ENCODE data around the gene FAM110A. TPM values are rescaled to one million over a fixed set of nuclear protein-coding genes. Genes with fewer than 3 reads are reported as not detected.

The FAM110A gene
- total and polyA plus RNA-seq, 2 of the 8 experiments (the other 6 are each of a cell fraction or from before 2014, with no cell fraction given) = 10.1 to 10.9 TPM

DNA sequence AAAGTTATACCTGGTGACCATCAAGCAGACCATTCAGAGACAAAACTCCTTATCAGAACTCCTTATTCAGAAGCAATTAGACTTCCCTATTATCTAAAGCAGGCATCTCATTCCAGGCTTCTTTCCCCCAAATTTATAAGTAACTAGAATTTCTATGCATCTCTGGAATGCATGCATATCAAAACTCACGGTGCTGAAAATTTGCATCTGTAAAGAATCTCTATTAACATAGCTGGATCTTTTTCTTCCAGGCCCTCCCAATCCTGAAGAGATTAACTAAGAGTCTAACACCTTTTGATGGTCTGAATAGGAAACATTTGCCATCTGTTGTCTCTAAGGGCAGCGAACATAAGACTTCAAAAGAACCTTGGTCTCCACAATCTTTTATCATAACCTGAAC, 42.5 kb upstream of the FAM110A start (continued):
- TF ChIP-seq, protein P1, sequence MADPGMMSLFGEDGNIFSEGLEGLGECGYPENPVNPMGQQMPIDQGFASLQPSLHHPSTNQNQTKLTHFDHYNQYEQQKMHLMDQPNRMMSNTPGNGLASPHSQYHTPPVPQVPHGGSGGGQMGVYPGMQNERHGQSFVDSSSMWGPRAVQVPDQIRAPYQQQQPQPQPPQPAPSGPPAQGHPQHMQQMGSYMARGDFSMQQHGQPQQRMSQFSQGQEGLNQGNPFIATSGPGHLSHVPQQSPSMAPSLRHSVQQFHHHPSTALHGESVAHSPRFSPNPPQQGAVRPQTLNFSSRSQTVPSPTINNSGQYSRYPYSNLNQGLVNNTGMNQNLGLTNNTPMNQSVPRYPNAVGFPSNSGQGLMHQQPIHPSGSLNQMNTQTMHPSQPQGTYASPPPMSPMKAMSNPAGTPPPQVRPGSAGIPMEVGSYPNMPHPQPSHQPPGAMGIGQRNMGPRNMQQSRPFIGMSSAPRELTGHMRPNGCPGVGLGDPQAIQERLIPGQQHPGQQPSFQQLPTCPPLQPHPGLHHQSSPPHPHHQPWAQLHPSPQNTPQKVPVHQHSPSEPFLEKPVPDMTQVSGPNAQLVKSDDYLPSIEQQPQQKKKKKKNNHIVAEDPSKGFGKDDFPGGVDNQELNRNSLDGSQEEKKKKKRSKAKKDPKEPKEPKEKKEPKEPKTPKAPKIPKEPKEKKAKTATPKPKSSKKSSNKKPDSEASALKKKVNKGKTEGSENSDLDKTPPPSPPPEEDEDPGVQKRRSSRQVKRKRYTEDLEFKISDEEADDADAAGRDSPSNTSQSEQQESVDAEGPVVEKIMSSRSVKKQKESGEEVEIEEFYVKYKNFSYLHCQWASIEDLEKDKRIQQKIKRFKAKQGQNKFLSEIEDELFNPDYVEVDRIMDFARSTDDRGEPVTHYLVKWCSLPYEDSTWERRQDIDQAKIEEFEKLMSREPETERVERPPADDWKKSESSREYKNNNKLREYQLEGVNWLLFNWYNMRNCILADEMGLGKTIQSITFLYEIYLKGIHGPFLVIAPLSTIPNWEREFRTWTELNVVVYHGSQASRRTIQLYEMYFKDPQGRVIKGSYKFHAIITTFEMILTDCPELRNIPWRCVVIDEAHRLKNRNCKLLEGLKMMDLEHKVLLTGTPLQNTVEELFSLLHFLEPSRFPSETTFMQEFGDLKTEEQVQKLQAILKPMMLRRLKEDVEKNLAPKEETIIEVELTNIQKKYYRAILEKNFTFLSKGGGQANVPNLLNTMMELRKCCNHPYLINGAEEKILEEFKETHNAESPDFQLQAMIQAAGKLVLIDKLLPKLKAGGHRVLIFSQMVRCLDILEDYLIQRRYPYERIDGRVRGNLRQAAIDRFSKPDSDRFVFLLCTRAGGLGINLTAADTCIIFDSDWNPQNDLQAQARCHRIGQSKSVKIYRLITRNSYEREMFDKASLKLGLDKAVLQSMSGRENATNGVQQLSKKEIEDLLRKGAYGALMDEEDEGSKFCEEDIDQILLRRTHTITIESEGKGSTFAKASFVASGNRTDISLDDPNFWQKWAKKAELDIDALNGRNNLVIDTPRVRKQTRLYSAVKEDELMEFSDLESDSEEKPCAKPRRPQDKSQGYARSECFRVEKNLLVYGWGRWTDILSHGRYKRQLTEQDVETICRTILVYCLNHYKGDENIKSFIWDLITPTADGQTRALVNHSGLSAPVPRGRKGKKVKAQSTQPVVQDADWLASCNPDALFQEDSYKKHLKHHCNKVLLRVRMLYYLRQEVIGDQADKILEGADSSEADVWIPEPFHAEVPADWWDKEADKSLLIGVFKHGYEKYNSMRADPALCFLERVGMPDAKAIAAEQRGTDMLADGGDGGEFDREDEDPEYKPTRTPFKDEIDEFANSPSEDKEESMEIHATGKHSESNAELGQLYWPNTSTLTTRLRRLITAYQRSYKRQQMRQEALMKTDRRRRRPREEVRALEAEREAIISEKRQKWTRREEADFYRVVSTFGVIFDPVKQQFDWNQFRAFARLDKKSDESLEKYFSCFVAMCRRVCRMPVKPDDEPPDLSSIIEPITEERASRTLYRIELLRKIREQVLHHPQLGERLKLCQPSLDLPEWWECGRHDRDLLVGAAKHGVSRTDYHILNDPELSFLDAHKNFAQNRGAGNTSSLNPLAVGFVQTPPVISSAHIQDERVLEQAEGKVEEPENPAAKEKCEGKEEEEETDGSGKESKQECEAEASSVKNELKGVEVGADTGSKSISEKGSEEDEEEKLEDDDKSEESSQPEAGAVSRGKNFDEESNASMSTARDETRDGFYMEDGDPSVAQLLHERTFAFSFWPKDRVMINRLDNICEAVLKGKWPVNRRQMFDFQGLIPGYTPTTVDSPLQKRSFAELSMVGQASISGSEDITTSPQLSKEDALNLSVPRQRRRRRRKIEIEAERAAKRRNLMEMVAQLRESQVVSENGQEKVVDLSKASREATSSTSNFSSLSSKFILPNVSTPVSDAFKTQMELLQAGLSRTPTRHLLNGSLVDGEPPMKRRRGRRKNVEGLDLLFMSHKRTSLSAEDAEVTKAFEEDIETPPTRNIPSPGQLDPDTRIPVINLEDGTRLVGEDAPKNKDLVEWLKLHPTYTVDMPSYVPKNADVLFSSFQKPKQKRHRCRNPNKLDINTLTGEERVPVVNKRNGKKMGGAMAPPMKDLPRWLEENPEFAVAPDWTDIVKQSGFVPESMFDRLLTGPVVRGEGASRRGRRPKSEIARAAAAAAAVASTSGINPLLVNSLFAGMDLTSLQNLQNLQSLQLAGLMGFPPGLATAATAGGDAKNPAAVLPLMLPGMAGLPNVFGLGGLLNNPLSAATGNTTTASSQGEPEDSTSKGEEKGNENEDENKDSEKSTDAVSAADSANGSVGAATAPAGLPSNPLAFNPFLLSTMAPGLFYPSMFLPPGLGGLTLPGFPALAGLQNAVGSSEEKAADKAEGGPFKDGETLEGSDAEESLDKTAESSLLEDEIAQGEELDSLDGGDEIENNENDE (IDR thresholded peaks at IDR 0.05; ENCODE audit: insufficient replicate concordance, low read length) = no peak
- no peak for TF ChIP-seq JUN (IDR thresholded peaks at IDR 0.05; ENCODE audit: low read depth, low read length)
- no peak for TF ChIP-seq KDM5A (IDR thresholded peaks at IDR 0.05; ENCODE audit: low read length)
- no peak for TF ChIP-seq JUND (IDR thresholded peaks at IDR 0.05; ENCODE audit: low read length)
- no peak for TF ChIP-seq CHD2 (IDR thresholded peaks at IDR 0.05; ENCODE audit: low read length)
- TF ChIP-seq EGR1 (IDR thresholded peaks at IDR 0.05; ENCODE audit: borderline replicate concordance, low read depth, low read length) = no peak
- no peak for TF ChIP-seq POLR2A (IDR thresholded peaks at IDR 0.05; ENCODE audit: control extremely low read depth in 1 of 2, low read depth in 2 of 2, low read length in 2 of 2)
